Loucy (cell line): ENCODE data around the gene ECM2.

ENCODE experiments used
- H2AFZ ChIP-seq: fragments of 200-600 bp; sonication (generic); 2 replicates; pipeline ENCODE4 v1.6.0; 2016; ENCODE audit warnings: antibody characterized with exemption, mild to moderate bottlenecking, low read length, moderate library complexity
- H3F3A ChIP-seq: fragments of 200-600 bp; 2 replicates; pipeline ENCODE4 v1.6.0; 2016; ENCODE audit warnings: antibody characterized with exemption, low read depth, mild to moderate bottlenecking
- H3K27me3 ChIP-seq: fragments of 200-600 bp; sonication (generic); 2 replicates; pipeline ENCODE4 v1.6.1; 2014; ENCODE audit warnings: low read length, mild to moderate bottlenecking; ENCODE audit not compliant: insufficient read depth, poor library complexity, severe bottlenecking
- H3K36me3 ChIP-seq: fragments of 200-600 bp; sonication (generic); 2 replicates; pipeline ENCODE4 v1.6.1; 2016; ENCODE audit warnings: low read length; ENCODE audit not compliant: insufficient read depth
- H3K4me1 ChIP-seq: fragments of 200-600 bp; sonication (generic); 2 replicates; pipeline ENCODE4 v1.5.1; 2014; ENCODE audit warnings: low read length, mild to moderate bottlenecking; ENCODE audit not compliant: insufficient read depth, poor library complexity, severe bottlenecking
- H3K4me2 ChIP-seq: fragments of 200-600 bp; sonication (generic); 2 replicates; pipeline ENCODE4 v1.6.0; 2014; ENCODE audit warnings: antibody characterized with exemption, low read length, low read depth, mild to moderate bottlenecking; ENCODE audit not compliant: poor library complexity, severe bottlenecking
- H3K4me3 ChIP-seq: fragments of 200-600 bp; sonication (generic); 2 replicates; pipeline ENCODE4 v1.5.1; 2014; ENCODE audit warnings: low read length, mild to moderate bottlenecking, mixed read lengths; ENCODE audit not compliant: poor library complexity, severe bottlenecking
- H3K79me2 ChIP-seq: fragments of 200-600 bp; sonication (generic); 2 replicates; pipeline ENCODE4 v1.6.1; 2014; ENCODE audit warnings: low read length; ENCODE audit not compliant: insufficient read depth
- H3K9ac ChIP-seq: fragments of 200-600 bp; sonication (generic); 2 replicates; pipeline ENCODE4 v1.6.0; 2014; ENCODE audit warnings: mild to moderate bottlenecking, low read depth, low read length, moderate library complexity; ENCODE audit not compliant: poor library complexity, severe bottlenecking
- H3K9me2 ChIP-seq: fragments of 200-600 bp; sonication (generic); replicated peaks from 2 replicates; pipeline ENCODE4 v1.6.1; 2016; ENCODE audit warnings: low read depth, low read length, mixed read lengths
- H3K9me3 ChIP-seq: fragments of 200-600 bp; sonication (generic); 2 replicates; pipeline ENCODE4 v1.6.1; 2014; ENCODE audit warnings: mild to moderate bottlenecking, antibody characterized with exemption, low read length, low read depth; ENCODE audit not compliant: insufficient read depth
- H4K20me1 ChIP-seq: fragments of 200-600 bp; sonication (generic); 2 replicates; pipeline ENCODE4 v1.6.0; 2014; ENCODE audit warnings: antibody characterized with exemption, low read length, mild to moderate bottlenecking; ENCODE audit not compliant: insufficient read depth, poor library complexity, severe bottlenecking
- EZH2phosphoT487 ChIP-seq: fragments of 200-600 bp; IDR thresholded peaks from 2 replicates; pipeline ENCODE4 v1.6.1; 2018; ENCODE audit warnings: antibody characterized with exemption, mild to moderate bottlenecking, moderate library complexity, borderline replicate concordance
- TF ChIP-seq, protein P1 (sequence below): fragments of 200-600 bp; sonication (generic); conservative IDR thresholded peaks from 2 replicates; pipeline ENCODE4 v1.5.1; 2014; ENCODE audit warnings: mild to moderate bottlenecking, antibody characterized with exemption, low read length

Gene ECM2

DNA sequence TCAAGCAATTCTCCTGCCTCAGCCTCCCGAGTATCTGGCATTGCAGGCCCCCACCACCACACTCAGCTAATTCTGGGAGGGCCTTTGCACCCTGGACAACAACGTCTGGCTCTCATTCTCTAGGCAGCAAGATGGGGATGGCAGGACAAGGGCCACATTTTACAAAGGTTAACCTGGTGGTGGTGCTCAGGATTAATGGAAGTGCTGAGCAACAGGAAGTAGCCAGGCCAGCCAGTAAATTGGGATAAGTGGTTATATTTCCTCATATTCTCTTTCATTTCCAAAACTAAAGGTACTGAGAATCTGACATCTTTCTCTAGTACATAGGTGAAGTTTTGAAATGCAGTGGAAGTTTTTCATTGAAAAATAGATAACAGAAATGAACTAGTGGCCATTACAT lies 28.8 kb downstream of the ECM2 start:
- Histone ChIP-seq H3K27me3 (no peaks in the 10 kb centered on the region), H3K79me2 (no peaks in the 10 kb centered on the region), H3K4me1 (peaks cover 8% of the 10 kb centered on the region), H3K9me2 (no peaks in the 10 kb centered on the region), H2AFZ (no peak overlapping the region), H3K4me2 (no peak overlapping the region), H4K20me1 (no peaks in the 10 kb centered on the region), H3F3A (no peaks in the 10 kb centered on the region), H3K9ac (no peak overlapping the region), H3K9me3 (no peaks in the 10 kb centered on the region), H3K36me3 (no peaks in the 10 kb centered on the region), H3K4me3 (no peak overlapping the region)
- TF ChIP-seq, protein P1, sequence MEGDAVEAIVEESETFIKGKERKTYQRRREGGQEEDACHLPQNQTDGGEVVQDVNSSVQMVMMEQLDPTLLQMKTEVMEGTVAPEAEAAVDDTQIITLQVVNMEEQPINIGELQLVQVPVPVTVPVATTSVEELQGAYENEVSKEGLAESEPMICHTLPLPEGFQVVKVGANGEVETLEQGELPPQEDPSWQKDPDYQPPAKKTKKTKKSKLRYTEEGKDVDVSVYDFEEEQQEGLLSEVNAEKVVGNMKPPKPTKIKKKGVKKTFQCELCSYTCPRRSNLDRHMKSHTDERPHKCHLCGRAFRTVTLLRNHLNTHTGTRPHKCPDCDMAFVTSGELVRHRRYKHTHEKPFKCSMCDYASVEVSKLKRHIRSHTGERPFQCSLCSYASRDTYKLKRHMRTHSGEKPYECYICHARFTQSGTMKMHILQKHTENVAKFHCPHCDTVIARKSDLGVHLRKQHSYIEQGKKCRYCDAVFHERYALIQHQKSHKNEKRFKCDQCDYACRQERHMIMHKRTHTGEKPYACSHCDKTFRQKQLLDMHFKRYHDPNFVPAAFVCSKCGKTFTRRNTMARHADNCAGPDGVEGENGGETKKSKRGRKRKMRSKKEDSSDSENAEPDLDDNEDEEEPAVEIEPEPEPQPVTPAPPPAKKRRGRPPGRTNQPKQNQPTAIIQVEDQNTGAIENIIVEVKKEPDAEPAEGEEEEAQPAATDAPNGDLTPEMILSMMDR: no peak
- TF ChIP-seq EZH2phosphoT487: no peak

DNA sequence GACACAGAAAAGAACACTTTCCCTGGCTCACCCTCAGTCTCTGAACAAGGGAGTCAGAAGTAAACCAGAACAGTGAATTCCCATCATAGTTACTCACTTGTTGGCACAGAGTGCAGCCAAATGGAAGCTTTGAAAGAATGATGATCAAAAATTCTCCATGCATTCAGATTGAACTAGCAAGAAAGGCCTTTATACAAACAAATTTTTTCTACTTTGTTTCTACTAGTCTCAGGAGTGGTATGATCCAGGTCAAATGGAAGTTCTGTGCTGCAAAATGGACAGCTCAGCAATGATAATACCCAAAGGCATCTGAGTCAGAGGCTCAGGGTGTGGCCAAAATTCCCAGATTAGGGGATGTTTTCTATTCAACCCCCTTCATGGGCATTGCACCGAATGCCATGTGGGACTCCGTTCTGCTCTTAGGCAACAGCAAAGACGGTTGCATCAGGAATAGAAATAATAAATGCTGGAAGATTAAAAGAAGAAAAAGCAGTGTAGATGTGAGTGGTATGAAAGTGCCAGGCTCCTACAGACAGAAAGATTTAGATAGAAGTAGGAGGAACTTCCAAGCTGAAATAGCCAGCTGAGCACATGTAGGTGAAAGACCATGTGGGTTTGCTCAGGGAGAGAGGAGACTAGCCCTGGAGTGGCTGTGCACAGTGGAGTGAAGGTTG lies 29.5 kb downstream of the ECM2 start:
- no peaks in the 10 kb centered on the region for H3K27me3 ChIP-seq
- H4K20me1 ChIP-seq: no peaks in the 10 kb centered on the region
- H3K4me3 ChIP-seq: no peak overlapping the region
- no peak overlapping the region for H3K9ac ChIP-seq
- no peaks in the 10 kb centered on the region for H3F3A ChIP-seq
- no peaks in the 10 kb centered on the region for H3K9me3 ChIP-seq
- H2AFZ ChIP-seq: no peak overlapping the region
- no peaks in the 10 kb centered on the region for H3K36me3 ChIP-seq
- H3K4me1 ChIP-seq: peaks cover 8% of the 10 kb centered on the region
- no peak overlapping the region for H3K4me2 ChIP-seq
- TF ChIP-seq EZH2phosphoT487: no peak
- TF ChIP-seq, protein P1: no peak
- H3K79me2 ChIP-seq: no peaks in the 10 kb centered on the region
- H3K9me2 ChIP-seq: no peaks in the 10 kb centered on the region

DNA sequence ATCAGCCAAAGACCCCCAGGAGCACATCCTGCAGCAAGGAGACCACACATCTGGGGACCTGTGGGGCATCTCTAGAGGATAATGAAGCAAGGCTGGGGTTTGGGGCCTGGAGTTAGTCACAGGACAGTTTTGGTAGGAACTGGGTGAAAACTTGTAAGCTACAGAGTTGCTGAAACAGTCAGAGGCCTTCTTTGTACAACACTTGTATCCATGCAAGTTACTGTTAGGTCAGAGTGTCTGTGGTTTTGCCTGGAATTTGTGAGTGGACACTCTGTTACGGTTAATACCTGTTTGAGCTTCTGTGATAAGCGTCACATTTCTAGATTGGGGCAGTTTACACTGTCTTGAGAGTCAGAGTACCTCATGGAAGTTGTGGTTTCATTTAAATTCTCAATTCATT lies 30.9 kb downstream of the ECM2 start:
- Histone ChIP-seq H3K27me3 (no peaks in the 10 kb centered on the region), H3K4me2 (no peak overlapping the region), H3K9me3 (no peaks in the 10 kb centered on the region), H3K4me3 (no peak overlapping the region), H3K9ac (no peak overlapping the region), H3F3A (no peaks in the 10 kb centered on the region), H3K36me3 (no peaks in the 10 kb centered on the region), H3K4me1 (peaks cover 8% of the 10 kb centered on the region), H3K79me2 (no peaks in the 10 kb centered on the region), H4K20me1 (no peaks in the 10 kb centered on the region), H2AFZ (no peak overlapping the region), H3K9me2 (no peaks in the 10 kb centered on the region)
- TF ChIP-seq EZH2phosphoT487: no peak
- TF ChIP-seq, protein P1: no peak
